LoVo (cell line): Measurements from ENCODE around the gene TAS1R3.

Experiments used
- DNase-seq: peaks from one replicate; pipeline ENCODE4 v3.0.0-alpha.2; 2016; ENCODE audit warnings: low spot score

The TAS1R3 gene

DNA sequence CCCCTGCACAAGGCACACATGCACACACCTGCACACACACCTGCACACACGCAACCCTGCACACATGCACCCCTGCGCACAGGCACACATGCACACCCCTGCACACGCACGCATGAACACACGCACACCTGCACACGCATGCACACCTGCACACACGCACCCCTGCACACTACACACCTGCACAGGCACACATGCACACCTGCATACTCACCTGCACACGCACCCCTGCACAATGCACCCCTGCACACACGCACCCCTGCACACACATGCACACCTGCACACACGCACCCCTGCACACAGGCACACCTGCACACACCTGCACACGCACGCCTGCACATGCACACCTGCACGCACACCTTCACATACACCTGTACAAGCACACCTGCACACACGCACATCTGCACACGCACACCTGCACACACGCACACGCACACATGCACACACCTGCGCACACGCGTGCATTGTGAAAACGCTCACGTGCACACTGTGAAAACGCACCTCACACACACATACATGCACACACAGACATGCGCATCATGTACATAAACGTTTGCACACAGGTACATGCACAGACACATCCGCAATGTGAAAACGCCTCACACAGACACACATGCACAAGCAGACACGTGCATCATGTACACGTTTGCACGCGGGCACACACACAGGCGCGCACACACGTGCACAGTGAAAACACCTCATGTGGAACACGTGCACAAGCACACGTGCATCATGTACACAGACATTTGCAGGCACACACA, 9.9 kb downstream of the TAS1R3 start:
- DNase-seq, result no peak

DNA sequence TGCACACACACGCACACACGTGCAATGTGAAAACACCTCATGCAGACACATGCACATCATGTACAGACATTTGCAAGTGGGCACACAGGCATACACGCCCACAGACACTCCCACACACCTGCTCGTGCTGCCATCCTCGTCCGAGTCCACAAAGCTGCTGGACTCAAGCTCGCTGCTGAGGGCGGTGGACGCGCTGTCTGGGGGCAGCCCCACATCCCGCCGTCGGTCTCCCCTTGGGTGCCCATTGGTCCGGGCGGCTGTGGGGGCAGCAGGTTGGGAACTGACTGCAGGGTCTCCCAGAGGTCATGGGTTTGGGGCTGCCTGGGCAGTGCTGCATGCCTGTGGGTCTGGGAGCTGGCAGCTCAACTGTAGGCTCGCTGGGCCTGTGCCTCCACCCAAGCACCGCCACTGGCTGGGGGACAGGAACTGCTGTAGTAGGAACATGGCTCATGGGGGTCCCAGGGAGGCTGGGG, 10.5 kb downstream of the TAS1R3 start:
- no peak for DNase-seq

DNA sequence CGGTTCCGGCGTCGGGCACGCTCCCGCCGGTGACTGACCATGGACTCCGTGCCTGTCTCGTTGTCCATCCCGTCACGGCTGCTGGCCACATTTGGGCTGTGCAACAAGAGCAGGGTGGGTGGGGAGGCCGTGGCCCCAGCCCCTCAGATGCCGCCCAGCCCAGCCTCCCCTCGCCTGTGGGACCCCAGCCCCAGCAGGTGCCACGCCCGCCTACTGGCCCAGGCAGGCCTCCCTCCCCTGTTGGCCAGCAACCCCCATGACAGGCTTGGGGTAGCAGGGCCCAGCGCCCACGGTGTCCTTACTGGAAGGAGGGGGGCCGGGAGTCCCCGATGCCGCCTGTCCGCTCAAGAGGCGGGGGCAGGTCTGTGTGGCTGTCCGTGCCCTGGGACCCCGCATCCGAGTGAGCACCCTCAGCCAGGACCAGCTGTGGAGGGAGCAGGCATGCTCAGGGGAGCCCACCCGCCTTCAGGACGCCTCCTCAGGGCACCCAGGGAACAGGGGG, 11.0 kb downstream of the TAS1R3 start:
- no peak for DNase-seq

DNA sequence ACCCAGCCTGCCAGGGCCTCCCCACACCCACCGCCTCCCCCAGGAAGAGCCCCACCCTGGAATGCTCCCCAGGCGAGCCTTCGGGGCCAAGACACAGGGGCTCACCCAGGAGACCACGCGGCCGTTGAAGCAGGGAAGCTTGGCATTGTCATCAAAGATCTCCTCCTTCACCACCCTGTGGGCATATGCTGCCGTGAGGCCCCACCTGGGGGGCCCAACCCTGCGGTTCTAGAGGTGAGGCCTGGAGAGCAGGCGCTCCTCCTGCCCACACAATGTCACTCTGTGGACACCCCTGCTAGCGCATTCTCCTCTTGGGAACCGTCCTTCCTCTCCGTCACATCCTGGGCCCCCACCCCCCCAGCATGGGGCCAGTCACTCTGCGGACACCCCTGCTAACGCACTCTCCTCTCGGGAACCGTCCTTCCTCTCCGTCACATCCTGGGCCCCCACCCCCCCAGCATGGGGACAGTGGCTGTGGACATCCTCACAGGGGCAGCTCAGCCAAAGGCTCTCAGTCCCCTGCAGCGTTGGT, 11.6 kb downstream of the TAS1R3 start:
- no peak for DNase-seq

DNA sequence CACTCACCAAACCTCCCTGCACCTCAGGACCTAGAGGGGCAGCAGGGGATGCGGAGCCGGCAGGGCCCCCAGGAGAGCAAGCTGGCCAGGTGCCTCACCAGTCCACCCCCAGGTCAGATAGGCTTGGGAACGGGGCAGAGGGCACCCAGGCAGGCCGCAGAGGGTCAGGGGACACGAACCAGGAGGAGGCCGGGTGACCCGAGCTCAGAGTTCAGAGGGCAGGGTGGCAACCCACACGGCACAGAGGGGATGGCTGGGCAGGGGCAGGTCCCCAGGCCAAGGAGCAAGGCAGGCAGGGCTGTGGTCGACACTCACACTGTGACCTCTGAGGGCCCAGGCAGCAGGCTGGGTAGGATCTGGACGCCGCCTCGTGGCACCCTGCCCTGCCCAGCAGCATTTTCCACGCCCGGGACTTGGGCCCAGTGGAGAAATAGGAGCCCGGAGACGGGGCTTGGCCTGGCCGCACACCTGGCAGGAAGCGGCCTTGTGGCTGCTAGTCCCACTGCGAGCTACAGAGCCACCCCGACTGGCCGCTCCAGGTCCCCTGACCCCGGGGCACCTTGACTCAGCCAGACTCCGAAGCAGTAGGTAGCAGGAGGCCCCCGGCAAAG, 12.8 kb downstream of the TAS1R3 start:
- no peak for DNase-seq

DNA sequence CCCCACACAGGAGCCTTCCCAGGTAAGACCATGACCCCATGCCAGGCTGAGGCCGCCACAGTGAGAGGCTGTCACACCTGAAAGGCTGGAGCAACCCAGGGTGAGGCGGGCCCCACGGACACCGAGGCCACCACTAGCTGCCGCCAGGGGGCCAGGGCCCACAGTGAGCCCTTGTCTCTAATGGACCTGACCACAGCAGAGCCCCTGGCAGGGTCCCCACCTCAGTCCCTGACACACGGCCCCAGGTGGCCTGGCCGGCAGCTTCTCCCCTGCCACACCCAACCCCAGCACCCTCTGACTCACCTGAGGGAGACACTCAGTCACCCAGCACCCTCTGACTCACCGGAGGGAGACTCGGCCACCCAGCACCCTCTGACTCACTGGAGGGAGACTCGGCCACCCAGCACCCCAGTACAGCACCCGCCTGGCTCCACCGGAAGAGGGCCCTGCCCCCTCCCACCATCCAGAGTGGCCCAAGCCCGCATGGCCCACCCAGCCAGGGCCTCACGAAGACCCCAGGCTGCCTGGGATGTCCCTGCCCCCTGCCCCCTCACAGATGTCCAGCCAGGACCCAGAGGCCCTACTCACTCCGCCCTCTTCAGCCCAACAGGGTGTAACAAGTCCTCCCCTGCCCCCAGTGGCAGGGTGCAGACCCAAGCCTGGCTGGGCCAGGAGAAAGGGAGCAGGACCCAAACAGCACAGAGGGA, 13.7 kb downstream of the TAS1R3 start:
- peak; percentile 80 for DNase-seq

DNA sequence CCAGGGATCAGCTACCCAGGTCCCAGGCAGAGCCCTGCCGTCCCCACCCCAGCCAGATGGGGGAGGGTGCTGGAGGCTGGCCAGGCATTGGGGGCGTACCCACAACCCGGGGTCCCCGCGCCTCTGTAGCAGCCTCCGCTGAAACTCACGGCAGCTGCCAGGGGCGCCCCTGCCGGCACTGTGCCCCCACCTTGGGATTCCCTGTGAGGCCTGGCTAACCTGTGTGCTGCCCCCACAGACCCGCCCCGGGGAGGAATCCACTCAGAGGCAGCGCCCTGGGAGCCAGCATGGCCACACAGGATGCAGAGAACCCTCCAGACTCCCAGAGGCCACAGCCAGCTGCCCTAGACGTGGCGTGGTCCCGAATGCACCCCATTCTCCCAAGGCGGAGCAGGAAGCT, 14.3 kb downstream of the TAS1R3 start:
- DNase-seq, result no peak

DNA sequence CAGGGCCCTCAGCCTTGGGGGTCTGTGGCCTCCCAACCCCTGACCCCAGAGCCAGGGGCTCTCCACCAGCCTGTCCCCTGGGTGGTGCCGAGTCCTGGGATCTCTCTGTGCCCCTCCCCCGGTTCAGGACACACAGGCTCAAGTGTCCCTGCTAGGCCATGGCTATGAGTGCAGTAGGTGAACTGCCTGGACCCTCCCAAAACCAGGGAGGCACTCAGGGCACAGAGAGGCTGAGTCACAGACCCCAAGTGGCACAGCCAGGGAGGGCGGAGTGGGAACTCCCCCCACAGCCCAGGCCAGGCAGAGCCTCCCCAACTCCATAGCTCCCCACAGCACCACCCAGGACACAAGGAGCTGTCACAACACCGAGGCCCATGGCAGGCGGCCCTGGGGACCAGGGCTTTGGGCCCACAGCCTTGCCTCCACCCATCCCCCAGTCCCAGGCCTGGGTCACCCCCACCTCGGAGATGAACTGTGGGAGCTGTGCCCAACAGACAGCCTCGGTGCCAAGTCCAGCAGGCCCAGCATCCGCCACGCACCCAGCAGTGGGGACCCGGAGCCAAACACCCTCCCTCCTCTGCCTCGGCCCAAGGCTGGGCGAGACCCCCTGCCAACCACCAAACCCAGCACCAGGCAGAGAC, 14.9 kb downstream of the TAS1R3 start:
- DNase-seq, result no peak

DNA sequence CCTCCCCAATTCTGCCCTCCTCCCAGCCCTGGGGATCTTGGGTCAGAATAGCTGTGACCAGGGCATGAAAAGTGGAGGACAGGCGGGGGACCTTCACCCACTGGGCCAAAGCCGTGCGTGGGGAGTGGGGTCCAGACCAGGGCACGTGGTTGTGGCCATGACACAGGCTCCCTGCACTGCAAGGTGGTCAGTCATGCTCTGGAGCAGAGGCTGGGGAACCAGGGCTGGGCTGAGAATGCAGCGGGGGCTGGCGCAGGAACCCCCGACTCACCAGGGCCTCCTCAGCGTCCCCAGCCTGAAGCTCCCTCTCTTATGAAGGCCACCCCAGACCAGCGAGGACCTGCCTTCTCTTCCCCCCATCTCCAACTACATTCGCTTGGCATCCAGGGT, 15.4 kb downstream of the TAS1R3 start:
- no peak for DNase-seq

DNA sequence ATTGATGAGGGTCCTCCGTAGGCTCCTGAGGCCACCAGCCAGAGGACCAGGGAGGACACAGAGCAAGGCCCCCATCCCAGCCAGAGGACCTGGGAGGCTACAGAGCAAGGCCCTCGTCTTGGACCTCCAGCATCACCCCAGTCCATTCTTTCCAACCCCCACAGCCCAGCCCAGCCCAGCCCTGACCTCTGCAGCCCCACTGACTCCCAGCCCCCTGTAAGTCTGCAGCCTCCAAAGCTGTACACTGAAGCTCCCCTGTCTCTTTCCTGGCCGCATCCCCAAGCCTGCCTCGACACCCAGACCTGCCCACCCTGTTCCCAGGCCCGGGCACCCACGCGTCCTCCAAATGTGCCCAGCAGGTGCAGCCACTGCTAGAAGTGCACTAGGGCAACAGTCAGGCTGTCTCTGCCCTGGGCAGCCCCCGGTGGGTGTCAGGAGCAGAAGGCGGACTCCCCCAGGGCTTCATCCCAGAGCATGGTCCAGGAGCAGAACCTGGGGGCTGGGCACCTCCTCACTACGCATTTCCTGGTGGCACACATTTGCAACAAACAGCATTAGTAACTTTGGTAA, 16.0 kb downstream of the TAS1R3 start:
- no peak for DNase-seq

DNA sequence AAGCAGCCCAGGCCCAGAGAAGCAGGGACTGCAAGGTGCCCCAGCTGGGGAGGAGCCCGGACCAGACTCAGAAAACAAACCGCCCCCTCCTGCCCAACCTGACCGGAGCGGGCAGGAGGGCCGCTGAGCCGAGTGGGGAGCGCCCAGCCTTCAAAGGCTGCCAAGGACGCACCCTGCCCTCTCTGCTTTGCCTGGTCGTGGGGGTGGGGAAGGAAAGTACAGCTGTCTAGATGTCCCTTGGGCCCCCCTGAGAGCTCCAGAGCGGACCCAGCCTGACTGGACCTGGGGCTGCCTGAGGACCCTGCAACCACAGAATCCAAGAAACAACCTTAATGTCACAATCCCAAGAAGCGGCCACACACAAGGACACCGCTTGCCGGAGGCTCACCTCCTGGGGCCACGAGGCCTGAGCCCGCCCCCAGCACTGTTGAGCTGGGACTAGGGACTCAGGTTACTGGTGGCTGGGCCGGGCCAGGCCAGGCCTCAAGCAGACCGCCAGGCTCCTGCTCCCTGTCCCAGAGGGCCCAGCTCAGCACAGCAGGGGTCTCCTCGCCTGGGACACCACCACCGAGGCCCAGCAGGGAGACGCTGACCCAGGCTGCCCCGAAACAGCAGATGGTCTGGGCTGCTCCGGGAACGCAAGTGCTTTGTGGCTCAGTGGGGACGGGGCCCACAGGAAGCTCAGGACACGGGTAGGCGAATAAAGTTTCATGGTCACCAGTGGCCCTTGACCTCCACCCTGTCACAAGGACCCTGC, 16.8 kb downstream of the TAS1R3 start:
- peak; percentile 57 for DNase-seq

DNA sequence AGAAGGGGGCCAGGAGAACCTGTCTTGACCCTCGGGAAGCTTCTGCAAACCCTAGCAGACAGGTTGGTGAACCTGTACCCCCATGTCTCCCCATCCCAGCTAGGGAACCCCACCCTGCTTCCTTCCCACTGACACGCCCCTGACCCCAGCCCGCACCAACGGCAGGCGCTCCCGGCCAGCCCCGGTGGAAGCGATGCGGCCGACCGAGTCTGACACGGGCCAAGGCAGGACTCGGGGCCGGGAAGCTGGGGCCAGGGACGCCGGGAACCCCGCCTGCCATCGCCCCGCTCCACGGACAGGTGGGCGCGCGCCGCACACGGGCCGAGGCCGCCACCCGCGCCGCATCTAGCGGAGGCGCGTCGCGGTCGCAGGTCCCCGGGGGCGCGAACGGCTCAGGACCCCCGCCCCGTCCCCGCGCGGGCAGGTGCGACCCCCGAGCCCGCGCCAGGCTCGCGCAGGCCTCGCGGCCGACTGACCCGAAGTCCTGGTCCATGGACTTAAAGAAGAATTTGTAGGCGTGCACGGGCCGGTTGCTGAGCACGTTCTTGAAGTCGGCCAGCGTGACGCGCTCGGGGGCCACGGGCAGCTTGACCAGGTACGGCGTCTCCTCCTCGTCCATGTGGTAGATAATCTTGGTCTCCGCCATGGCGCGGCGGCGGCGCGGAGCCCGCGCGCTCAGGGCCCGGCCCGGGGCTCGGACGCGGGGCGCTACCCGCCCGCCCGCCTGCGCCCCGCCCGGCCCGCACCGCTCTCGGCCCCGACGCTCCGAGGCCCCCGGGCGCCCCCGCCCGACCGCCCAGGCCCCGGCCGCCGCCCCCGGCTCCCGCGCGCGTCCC, 17.6 kb downstream of the TAS1R3 start:
- DNase-seq, result no peak

DNA sequence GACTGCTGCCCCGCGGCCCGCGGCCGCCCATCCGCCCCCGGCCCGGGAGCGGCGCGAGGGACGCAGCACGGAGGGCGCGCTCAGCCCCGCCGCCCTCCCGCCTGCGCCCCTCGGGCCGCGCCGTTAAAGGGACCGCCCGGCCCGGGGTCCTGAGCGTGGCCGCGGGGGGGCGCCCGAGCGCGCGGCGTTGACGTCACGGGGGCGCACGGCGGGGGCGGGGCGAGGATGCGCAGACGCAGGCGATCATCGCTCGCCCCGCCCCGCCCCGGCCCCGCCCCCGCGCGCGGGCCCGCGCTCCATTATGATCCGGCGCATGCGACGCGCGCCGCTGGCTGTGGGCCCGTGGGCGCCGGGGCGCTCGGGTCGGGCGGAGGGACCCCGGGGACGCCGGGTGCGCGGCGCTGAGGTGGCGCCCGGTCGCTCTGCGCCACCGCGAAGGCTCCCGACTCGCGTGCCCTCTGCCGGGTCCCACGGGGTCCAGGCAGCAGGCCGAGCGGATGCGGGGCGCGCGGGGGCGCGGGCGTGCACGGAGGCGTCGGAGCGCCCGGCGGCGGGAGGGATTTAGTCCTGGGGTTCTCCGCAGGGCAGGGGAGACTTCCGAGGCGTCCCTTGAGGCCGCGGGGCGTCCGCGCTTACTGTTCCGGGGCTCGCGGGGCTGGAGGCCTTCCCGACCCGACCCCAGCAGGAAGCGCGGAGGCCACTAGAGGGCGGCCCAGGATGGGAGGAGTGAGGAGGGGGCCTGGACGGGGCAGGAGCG, 18.4 kb downstream of the TAS1R3 start, which contains the start of gene DVL1:
Gene DVL1, minus strand, starts transcription at position 163 of the 757 bp plus-strand sequence. CDS start 353 bp downstream, outside the sequence.
- peak; percentile 75 for DNase-seq

DNA sequence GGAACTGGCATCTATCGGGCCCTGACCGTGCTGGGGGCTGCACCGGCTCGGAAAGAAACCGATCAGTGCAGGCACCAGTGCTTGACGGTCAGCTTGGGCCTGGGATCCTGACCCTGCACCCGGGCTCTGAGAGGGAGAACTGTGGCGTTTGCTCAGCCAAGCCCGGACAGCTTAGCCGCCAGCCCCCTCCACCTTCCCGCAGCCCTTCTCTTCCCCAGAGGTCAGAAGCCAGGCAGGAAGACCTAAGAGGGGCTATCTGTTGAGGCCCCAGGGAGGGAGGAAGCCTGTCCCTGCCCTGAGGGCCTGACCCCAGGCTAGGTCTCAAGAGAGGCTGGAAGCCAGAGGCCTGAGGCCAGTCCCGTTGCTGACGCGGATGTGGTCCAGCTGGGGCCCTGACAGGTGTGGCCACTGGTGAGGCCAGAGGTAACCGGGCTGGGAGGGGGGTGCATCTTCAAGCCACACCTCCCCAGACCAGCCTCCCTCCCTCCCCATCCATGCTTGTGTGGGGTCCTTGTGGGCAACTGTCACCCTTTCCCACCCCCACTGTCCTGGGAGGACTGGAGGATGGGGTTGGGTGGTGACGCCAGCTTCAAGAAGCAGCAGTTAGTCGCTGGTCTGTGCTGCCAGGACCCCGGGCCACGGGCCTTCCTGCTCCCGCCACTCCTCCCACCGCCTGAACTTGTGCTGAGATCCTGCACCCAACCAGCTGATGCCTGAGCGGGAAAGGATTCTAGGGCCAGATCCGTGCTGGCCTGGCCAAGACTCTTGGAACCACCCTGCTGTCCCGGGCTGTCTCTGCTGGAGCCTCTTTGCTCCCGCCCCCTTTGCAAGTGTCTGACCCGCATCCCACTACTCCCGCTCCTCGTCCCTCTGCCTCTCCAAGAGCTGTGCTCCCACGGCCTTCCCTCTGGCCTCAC, 20.7 kb downstream of the TAS1R3 start:
- no peak for DNase-seq

DNA sequence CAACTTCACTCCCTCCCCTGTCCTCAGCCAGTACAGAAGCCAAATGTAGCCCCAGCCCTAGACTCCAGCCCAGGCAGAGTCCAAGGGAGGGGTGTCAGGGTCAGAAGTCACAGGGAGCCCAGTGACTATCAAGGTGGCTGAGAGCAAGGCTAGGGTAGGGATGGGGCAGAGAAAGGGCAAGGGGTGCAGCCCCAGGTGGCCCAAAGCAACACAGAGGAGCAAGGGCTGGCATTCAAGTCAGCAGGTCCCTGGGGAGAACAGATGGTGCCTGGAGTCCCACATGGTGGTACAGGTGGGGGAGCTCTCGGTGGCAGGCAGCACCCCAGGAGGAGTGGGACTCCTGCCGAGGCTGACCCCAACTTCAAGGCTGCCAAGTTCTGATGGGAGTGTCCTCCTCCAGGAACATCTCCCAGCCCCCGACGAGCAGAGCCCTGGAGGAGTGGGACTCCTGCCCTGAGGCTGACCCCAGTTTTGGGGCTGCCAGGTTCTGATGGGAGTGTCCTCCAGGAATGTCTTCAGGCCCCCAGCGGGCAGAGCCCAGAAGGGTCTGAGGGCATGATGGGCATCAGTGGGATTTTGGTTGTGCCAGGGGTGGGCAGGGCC, 21.8 kb downstream of the TAS1R3 start:
- DNase-seq, result no peak

DNA sequence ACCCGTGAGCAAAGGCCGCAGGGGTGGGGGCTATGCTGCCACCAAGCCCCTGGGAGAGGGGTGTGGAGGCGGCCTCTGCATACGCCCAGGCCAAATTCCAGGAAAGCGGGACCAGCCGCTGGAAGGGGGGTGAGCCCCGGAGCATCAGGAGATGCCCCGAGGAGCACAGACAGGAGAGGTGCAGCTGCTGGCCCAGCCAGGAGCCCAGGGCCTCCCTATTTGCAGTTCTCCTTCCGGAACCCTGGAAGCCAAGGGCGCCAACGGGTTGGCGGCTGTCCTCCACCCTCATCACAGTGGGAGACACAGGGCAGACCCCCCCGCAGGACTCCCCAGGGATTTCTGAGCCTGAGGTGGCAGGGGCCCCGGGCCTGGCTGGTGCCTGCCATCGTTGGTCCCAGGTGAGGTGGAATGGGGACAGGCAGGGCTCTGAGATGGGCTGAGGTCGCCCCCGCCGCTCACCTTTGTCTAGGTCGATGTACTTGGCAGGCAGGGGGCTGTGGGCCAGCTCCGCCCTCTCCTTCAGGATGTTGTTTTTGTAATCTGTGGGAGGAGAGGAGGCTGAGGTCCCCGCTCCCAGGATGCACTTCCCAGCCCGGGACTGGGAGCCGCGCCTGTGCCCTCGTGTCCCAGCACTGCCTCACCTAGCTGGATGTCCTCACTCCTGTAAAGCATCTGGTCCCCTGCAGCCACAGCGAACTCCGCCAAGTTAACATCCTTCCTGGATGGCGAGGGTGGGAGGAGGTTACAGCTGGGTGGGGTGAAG, 22.5 kb downstream of the TAS1R3 start:
- DNase-seq, result no peak
